ENCODE data around the gene ATXN10. TPM values are rescaled to one million over a fixed set of nuclear protein-coding genes. Genes with fewer than 3 reads are reported as not detected.

Gene ATXN10
- total RNA-seq, 1 experiment from 2014 or later, result 176 TPM

GRCh38 chr22:45885171-45885840 is 213.7 kb downstream of the ATXN10 start:
- no peaks in the 10 kb centered on the region for H3K27me3 ChIP-seq
- H3K36me3 ChIP-seq, result no peaks in the 10 kb centered on the region
- no peaks in the 10 kb centered on the region for H3K9me3 ChIP-seq
- no peak overlapping the region for H3K4me3 ChIP-seq
- DNase-seq, result no peak

DNA sequence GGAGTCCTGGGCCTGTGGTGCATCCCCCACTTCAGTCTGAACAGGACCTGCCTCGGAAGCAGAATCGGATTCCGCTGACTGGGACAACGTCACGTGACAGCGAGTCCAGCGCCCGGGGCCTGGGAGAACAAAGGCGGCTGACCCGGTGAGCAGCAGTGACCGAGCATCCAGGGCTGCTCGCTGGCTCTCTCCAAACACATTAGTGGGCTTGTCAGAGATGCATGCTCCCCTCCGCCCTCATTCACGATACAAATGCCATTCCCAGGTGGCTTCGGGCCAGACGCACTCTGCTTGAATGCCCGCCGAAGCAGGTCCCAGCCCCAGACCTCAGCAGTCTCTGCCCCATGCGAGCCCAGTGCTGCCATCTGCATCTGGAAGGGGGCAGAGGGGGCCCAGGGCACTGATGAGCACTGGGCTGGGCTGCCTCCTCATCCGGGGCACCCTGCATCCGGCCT is 214.3 kb downstream of the ATXN10 start:
- no peaks in the 10 kb centered on the region for H3K27me3 ChIP-seq
- H3K4me3 ChIP-seq, result no peak overlapping the region
- DNase-seq, result no peak
- no peaks in the 10 kb centered on the region for H3K9me3 ChIP-seq
- H3K36me3 ChIP-seq, result no peaks in the 10 kb centered on the region

DNA sequence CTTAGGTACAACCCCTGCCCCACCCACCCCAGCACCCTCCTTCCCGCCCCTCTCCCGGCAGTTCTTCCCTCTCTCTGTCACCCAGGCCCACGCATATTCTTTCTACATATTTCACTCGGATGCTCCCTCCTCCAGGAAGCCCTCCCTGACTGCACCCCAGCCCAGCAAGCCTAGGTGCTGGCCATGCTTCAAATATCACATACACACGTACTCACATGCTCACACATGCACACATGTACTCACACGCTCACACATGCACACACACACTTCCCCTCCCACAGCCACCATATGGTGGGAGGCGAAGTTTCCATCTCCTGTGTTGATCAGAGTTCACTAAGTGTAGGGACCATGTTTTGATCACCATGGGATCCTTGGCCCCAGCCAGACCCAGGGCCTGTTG is 214.9 kb downstream of the ATXN10 start:
- no peaks in the 10 kb centered on the region for H3K27me3 ChIP-seq
- H3K36me3 ChIP-seq, result no peaks in the 10 kb centered on the region
- H3K4me3 ChIP-seq, result no peak overlapping the region
- no peak for DNase-seq
- no peaks in the 10 kb centered on the region for H3K9me3 ChIP-seq

DNA sequence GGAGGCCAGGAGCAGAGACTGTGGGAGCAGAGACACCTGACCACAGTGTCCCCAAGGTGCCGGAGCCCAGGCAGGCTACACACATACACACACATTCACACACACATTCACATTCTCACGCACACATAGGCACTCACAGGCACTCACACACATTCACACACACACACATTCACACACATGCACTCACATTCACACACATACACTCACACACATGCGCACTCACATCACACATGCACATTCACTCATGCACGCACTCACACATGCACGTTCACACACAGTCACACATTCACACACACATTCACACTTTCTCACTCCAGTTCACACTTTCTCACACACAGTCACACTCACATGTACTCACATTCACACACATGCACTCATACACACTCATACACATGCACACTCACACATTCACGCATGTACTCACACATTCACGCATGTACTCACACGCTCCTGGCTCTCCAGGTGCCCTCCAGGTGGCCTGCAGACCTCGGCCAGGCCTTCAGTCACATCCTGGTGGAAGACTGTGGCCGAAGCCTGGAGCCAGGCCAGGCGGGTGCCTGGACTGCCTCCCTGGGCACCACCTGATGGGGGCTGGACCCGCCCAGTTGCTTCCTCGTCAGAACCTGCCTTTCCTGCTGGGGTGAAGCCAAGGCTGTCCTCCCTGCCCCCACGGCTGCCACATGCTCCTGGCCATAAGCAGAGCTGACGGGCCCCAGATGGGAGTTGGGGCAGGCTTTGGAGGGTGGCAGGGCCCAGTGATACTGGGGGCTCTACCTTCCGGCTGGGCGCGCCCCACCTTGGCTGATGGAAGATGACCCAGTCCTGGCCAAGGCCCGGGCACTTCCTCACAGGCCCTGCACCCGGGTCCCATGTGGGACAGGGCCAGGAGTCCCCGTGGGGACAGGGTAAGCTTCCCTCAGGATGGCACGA is 215.8 kb downstream of the ATXN10 start:
- H3K27me3 ChIP-seq, result no peaks in the 10 kb centered on the region
- H3K36me3 ChIP-seq, result no peaks in the 10 kb centered on the region
- H3K9me3 ChIP-seq, result no peaks in the 10 kb centered on the region
- DNase-seq, result no peak
- H3K4me3 ChIP-seq, result no peak overlapping the region

GRCh38 chr22:45888221-45889092 is 216.8 kb downstream of the ATXN10 start:
- Histone ChIP-seq H3K27me3 (no peaks in the 10 kb centered on the region), H3K9me3 (no peaks in the 10 kb centered on the region), H3K4me3 (no peak overlapping the region), H3K36me3 (no peaks in the 10 kb centered on the region)
- no peak for DNase-seq

DNA sequence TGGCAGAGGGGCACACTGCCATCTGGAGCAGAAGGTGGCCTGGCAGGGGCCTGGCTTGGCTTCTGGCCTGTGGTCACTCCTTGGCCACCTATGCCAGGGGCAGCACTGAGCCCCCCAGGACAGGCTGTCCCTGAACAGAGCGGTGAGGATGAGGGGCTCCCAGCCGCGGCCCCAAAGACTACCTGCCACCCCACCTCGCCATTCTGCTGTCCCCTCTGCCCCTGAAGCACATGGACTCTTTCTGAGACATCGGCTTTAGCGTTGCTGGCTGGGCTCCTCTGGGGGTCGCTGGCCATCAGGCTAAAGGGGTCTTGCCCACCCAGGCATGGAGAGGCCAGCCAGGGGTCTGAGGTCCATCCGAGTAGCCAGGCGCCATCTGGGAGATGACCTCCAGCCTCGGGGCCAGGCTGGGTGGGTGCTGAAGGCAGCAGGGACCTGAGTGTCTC is 217.5 kb downstream of the ATXN10 start:
- no peaks in the 10 kb centered on the region for H3K27me3 ChIP-seq
- no peak overlapping the region for H3K4me3 ChIP-seq
- no peaks in the 10 kb centered on the region for H3K9me3 ChIP-seq
- no peaks in the 10 kb centered on the region for H3K36me3 ChIP-seq
- DNase-seq, result no peak

DNA sequence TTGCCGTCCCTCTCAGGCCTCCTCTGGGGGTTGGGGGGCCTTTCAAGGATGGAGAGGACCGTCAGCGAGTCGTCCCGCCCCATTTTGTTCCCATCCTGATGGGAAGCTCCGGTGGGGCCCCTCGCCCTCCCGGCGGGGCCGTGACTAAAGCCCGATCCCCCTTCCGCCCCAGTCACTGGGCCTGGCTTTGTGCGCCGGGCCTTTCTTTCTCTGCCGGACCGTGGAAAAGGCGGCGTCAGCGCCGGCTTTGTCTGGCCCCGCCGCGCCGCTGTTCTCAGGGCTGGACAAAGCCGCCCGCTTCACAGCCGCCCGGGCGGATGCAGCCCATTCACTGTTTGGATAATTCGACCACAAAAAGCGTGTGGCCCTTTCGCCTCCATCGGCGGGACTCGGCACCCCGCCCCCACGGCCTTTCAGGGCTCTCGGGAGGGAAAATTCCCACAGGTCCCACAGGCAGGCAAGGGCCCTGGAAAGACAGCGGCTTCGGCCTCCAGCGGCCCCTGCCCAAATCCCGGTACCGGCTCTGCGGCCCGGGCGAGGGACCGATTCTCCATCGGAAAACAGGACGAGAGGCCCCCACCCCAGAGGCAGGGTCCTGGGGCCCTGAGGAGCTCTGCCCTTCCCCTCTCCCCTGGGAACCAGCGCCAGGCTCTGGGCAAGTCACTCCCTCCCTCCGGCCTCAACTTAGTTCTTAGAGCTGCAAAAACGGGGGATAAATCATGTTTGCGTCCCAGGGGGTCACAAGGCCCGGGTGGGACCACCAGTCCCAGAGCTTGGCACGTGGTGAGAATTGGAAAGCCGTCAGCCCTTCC is 218.1 kb downstream of the ATXN10 start:
- no peak for DNase-seq
- no peaks in the 10 kb centered on the region for H3K9me3 ChIP-seq
- no peaks in the 10 kb centered on the region for H3K27me3 ChIP-seq
- no peak overlapping the region for H3K4me3 ChIP-seq
- no peaks in the 10 kb centered on the region for H3K36me3 ChIP-seq

GRCh38 chr22:45890351-45890635 is 218.7 kb downstream of the ATXN10 start:
- Histone ChIP-seq H3K4me3 (no peak overlapping the region), H3K27me3 (no peaks in the 10 kb centered on the region), H3K9me3 (no peaks in the 10 kb centered on the region), H3K36me3 (no peaks in the 10 kb centered on the region)
- DNase-seq, result no peak

GRCh38 chr22:45891021-45891421 is 219.4 kb downstream of the ATXN10 start:
- Histone ChIP-seq H3K4me3 (no peak overlapping the region), H3K36me3 (no peaks in the 10 kb centered on the region), H3K9me3 (no peaks in the 10 kb centered on the region), H3K27me3 (no peaks in the 10 kb centered on the region)
- DNase-seq, result no peak

- no peaks in the 10 kb centered on the region for H3K36me3 ChIP-seq
- H3K27me3 ChIP-seq, result no peaks in the 10 kb centered on the region
- no peaks in the 10 kb centered on the region for H3K9me3 ChIP-seq
- DNase-seq, result no peak
- H3K4me3 ChIP-seq, result no peak overlapping the region
Observed at GRCh38 chr22:45891471-45891995, 219.9 kb downstream of the ATXN10 start.

DNA sequence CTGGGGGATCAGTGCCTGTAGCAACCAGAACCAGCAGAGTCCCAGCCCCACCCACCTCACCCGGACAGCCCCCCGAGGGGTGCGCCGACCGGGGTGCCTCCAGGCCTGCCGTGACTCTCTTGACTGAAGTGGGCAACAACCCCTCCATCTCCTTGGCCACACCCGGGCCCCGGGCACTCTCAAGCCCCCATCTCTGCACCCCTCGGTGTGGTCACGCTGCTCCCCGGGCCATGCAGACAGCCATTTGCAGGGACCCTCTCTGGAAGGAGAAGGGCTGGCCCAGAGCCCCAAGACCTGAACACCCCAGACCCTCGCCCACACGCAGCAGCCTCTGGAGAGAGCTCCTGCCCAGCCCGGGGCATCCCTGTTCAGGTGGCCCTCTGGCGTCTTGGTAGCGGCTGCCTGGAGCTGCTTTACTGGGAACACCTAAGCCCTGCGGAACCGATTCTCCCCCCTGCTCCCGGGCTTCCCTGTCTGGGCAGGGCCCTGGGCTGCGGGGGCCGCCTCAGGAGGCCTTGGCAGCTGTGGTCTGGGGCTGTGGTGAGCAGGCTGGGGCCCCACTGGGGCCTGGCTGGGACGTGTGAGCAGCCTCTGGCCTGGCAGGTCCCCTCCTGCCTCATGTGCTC is 220.5 kb downstream of the ATXN10 start:
- Histone ChIP-seq H3K27me3 (no peaks in the 10 kb centered on the region), H3K9me3 (no peaks in the 10 kb centered on the region), H3K36me3 (no peaks in the 10 kb centered on the region), H3K4me3 (no peak overlapping the region)
- no peak for DNase-seq

DNA sequence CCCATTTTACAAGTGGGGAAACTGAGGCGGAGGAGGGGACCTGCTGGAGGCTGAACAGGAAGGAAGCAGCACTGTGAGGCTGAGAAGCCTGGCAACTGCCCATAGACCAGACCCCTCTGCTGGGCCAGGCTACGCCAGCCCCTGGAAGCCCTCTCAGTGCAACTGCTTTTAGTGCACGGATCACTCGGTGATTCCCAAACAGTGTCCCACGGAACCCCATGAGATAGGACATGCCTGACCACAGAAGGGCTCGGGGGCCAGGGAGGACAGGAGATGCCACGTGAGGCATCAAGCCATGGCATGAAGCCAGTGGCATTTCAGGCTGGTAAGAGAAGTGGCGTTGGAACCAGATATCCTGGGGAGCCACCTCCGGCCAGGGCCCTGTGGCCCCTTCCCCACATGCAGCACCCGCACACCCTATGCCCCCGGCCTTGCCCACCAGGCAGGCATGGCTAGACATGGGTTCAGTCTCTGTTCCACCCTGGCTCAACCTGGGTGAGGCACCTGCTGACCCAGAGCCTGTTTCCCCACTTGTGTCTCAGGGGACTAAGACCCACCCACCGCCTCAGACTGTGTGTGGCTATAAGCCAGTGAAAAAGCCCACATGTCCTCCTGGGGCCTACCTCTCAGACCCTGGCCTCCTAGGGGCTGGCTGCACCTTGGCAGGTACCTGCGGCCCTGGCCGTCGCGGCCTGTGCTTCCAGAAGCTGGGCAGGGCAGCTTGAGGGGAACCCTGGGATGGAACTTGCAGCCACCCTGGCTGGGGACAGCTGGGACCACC is 221.2 kb downstream of the ATXN10 start:
- H3K36me3 ChIP-seq, result no peaks in the 10 kb centered on the region
- H3K9me3 ChIP-seq, result no peaks in the 10 kb centered on the region
- H3K27me3 ChIP-seq, result no peaks in the 10 kb centered on the region
- no peak for DNase-seq
- H3K4me3 ChIP-seq, result no peak overlapping the region

DNA sequence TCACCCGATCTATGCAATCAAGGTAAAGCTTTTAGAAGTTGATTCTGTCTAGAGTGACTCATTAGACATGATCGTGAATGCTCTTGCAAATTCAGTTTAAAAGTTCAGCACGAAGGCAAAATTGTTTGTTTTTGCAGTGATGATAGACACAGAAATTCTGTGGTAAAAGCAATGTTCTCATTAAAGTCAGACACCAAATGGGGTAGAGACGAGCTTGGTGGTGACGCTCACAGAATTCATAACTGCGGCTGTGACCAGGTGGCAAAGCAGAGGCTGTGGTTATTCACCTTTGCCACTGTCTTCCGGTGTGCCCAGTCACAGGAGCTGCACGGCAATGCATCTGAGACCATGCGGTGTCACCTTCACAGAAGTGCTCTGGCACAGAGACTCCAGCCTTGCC is 221.9 kb downstream of the ATXN10 start:
- Histone ChIP-seq H3K9me3 (no peaks in the 10 kb centered on the region), H3K4me3 (no peak overlapping the region), H3K36me3 (no peaks in the 10 kb centered on the region), H3K27me3 (no peaks in the 10 kb centered on the region)
- no peak for DNase-seq

Data from MG63 (cell line).